ENCODE measurements around the gene ETDC. TPM values are rescaled to one million over a fixed set of nuclear protein-coding genes. Genes with fewer than 3 reads are reported as not detected.

Gene ETDC
- total RNA-seq, 1 experiment from 2014 or later, result not detected

GRCh38 chrX:135331525-135331924 is 22.2 kb downstream of the ETDC start:
- no peak overlapping the region for H2BK5ac ChIP-seq (ENCODE audit: insufficient read length, low read length)
- H4K20me1 ChIP-seq (ENCODE audit: control insufficient read depth, insufficient read depth, insufficient read length), result no peaks in the 10 kb centered on the region
- no peak overlapping the region for H4K8ac ChIP-seq (replicated peaks; ENCODE audit: insufficient read length, low read depth, low read length)
- no peak overlapping the region for H2BK12ac ChIP-seq (ENCODE audit: insufficient read length, low read depth, low read length)
- no peak overlapping the region for H3K23ac ChIP-seq (ENCODE audit: insufficient read length, low read depth, low read length)
- no peak overlapping the region for H2BK15ac ChIP-seq (ENCODE audit: low read depth, low read length)
- no peak overlapping the region for H3K56ac ChIP-seq (ENCODE audit: insufficient read length, low read depth, low read length)
- H3K4ac ChIP-seq (ENCODE audit: low read depth, low read length), result no peak overlapping the region
- no peak overlapping the region for H3T11ph ChIP-seq (ENCODE audit: low read length)
- H2AK5ac ChIP-seq (ENCODE audit: insufficient read length, low read length), result no peak overlapping the region
- H3K9me3 Mint-ChIP-seq, result peaks cover 67 to 71% of the 10 kb centered on the region in 2 experiments
- no peaks in the 10 kb centered on the region for H3K4me1 ChIP-seq (ENCODE audit: insufficient read depth, low read length)
- no peak overlapping the region for H3K9ac ChIP-seq (ENCODE audit: extremely low read depth, insufficient read length, low read length)
- peaks cover 3% of the 10 kb centered on the region for H3K79me1 ChIP-seq (ENCODE audit: insufficient read depth, low read depth, low read length, poor library complexity, severe bottlenecking)
- no peak overlapping the region for H4K91ac ChIP-seq (ENCODE audit: insufficient read length, low read depth, low read length)
- H3K9me3 ChIP-seq (ENCODE audit: control insufficient read depth, low read depth, low read length), result peaks cover 38% of the 10 kb centered on the region
- H3K4me1 Mint-ChIP-seq, result peaks cover 9 to 10% of the 10 kb centered on the region in 2 experiments
- H3K4me3 Mint-ChIP-seq, result no peak overlapping the region
- peaks cover 13 to 60% (median 29%) of the 10 kb centered on the region in 3 experiments for H3K36me3 Mint-ChIP-seq (ENCODE audit: insufficient read depth in 1 of 3, low read depth in 3 of 3)
- no peak for TF ChIP-seq CTCF (conservative IDR thresholded peaks at IDR 0.05)
- H4K5ac ChIP-seq (ENCODE audit: insufficient read length, low read depth, low read length), result no peak overlapping the region
- H3K27ac Mint-ChIP-seq, result peak overlapping the region in 2 of 3 experiments; percentile 38 to 45; a peak in 3 of 7 replicates
- H3K18ac ChIP-seq (ENCODE audit: insufficient read length, low read depth, low read length), result no peak overlapping the region
- no CpG with 5 or more reads among the region's 2 CpGs for WGBS (ENCODE audit: extremely low coverage, insufficient read length, low lambda C conversion rate)
- no peaks in the 10 kb centered on the region for H3K27me3 Mint-ChIP-seq (ENCODE audit: low read depth)
- no peaks in the 10 kb centered on the region for H3K79me2 ChIP-seq (ENCODE audit: insufficient read depth, low read length)
- H2BK120ac ChIP-seq (ENCODE audit: low read depth, low read length, poor library complexity, severe bottlenecking), result no peak overlapping the region
- H3K27me3 ChIP-seq (ENCODE audit: insufficient read depth, low read length), result no peaks in the 10 kb centered on the region
- no peaks in the 10 kb centered on the region for H3K23me2 ChIP-seq (ENCODE audit: insufficient read length, low read depth, low read length, poor library complexity, severe bottlenecking)
- no peak overlapping the region for H3K27ac ChIP-seq (ENCODE audit: insufficient read length, low read depth, low read length)
- no peak overlapping the region for H3K14ac ChIP-seq (ENCODE audit: insufficient read depth, low read length)
- DNase-seq, result no peak
- H2AFZ ChIP-seq (ENCODE audit: low read length), result no peak overlapping the region
- H2BK20ac ChIP-seq (ENCODE audit: low read depth, low read length, poor library complexity, severe bottlenecking), result no peak overlapping the region
- no peak overlapping the region for H3K4me2 ChIP-seq (ENCODE audit: insufficient read depth, insufficient read length, low read length)

Measured in H9 (cell line).